Epithelial cell of alveolus of lung (primary cell): Measurements from ENCODE around the gene FCRL1. TPM values are rescaled to one million over a fixed set of nuclear protein-coding genes. Genes with fewer than 3 reads are reported as not detected.

Experiments used
- total RNA-seq: library from RNA; depleted of rRNA; stranded (reverse); fragments of >200 nt; gene quantifications from 2 replicates; pipeline ENCODE4 v1.2.1, GENCODE V29; 2015

The FCRL1 gene
- total RNA-seq: not detected in 2 replicates

DNA sequence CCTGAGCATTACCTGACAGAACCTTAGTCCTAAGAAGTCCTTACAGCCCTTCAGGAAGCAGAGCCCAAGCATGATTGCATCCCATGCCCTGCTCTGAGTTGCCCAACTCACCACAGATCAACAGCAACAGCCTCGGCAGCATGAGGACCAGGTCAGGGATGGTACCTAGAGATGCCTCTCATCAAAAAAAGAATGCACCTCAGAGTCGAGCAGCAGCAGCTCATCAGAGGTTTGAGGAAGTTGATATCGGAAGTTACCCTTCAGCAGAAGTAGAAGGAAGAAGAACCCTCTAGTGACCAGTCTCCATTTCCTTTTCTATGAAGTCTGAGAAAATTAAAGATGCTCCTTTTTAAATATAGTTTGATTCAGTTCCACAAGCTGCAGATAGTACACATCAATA, at the start of gene FCRL1:
Gene FCRL1, minus strand, starts transcription at position 225 of the 400 bp plus-strand sequence. Its CDS starts 83 bp downstream, at position 142.

GRCh38 chr1:157841708-157842107, 21.8 kb upstream of the FCRL1 start, which contains the start of gene CD5L:
Gene CD5L (minus strand): TSS chr1:157841808. CDS start chr1:157841701, 107 bp downstream.

DNA sequence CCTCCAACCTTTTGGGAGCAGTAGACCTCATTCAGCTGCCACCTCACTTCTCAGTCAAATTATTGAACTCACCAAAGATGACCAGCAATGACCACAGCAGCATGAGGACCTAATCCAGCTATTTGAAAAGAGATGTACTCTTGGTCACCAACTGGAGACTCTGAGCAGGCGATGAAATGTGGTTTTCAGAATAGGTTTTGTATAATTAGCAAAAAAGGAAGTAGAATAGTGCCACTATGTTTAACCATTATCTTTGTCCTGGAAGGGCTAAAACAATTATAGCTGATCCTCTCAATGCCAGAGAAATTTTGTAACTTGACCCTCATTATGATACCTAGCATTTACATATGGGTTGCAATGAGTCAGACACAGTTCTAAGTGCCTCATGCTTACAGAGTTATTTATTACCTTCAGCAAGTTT, 42.9 kb downstream of the FCRL1 start, which contains the start of gene FCRL2:
Gene FCRL2, minus strand, starts transcription at position 162 of the 421 bp plus-strand sequence. Its CDS starts 59 bp downstream, at position 103.

Other genes with a start within 250 kb of the FCRL1 start
- gene FCRL4, start 222.0 kb downstream of the FCRL1 start, total RNA-seq: not detected in 2 replicates
- gene FCRL3, start 119.4 kb downstream of the FCRL1 start, total RNA-seq: not detected in 2 replicates
- not detected in 2 replicates for gene FCRL2, start 43.0 kb downstream of the FCRL1 start, total RNA-seq
- not detected in 2 replicates for gene CD5L, start 21.7 kb upstream of the FCRL1 start, total RNA-seq
- 81.5 and 110 TPM in 2 replicates for gene KIRREL1, start 173.5 kb upstream of the FCRL1 start, total RNA-seq